Effector memory CD4-positive, alpha-beta T cell (primary cell): ENCODE data around the gene ERGIC1.
A peak's percentile ranks its signal among the peaks of the same experiment; 100 is the strongest.

Experiments used
- DNase-seq, 3 donors: peaks; one replicate each; pipeline ENCODE4 v3.0.0-alpha.2; 2020
- H3K27ac ChIP-seq: 2 replicates; pipeline ENCODE4 v1.7.0; 2013; ENCODE audit warnings: mild to moderate bottlenecking, low read length, moderate library complexity; ENCODE audit not compliant: insufficient read depth, poor library complexity, severe bottlenecking
- H3K27me3 ChIP-seq: replicated peaks from 2 replicates; pipeline ENCODE4 v1.7.0; 2013; ENCODE audit warnings: mild to moderate bottlenecking, low read length; ENCODE audit not compliant: insufficient read depth, control insufficient read depth, poor library complexity, severe bottlenecking
- H3K36me3 ChIP-seq: 2 replicates; pipeline ENCODE4 v1.7.0; 2013; ENCODE audit warnings: mild to moderate bottlenecking, low read length, moderate library complexity; ENCODE audit not compliant: control insufficient read depth, insufficient read depth
- H3K4me1 ChIP-seq: 2 replicates; pipeline ENCODE4 v1.7.0; 2013; ENCODE audit warnings: low read length, mild to moderate bottlenecking; ENCODE audit not compliant: control insufficient read depth, insufficient read depth, poor library complexity, severe bottlenecking
- H3K4me3 ChIP-seq: 2 replicates; pipeline ENCODE4 v1.7.0; 2013; ENCODE audit warnings: low read length, low read depth, mild to moderate bottlenecking; ENCODE audit not compliant: insufficient read depth, poor library complexity, severe bottlenecking
- H3K9me3 ChIP-seq: 2 replicates; pipeline ENCODE4 v1.7.0; 2013; ENCODE audit warnings: mild to moderate bottlenecking, low read length, moderate library complexity; ENCODE audit not compliant: control insufficient read depth

Gene ERGIC1

GRCh38 chr5:172929371-172929838 is 95.4 kb downstream of the ERGIC1 start:
- Histone ChIP-seq H3K36me3 (peaks cover 15% of the 10 kb centered on the region), H3K27ac (no peak overlapping the region), H3K4me3 (no peak overlapping the region), H3K4me1 (no peaks in the 10 kb centered on the region), H3K9me3 (no peaks in the 10 kb centered on the region), H3K27me3 (no peaks in the 10 kb centered on the region)
- DNase-seq: no peak

- no peak for DNase-seq
- H3K36me3 ChIP-seq: peaks cover 23% of the 10 kb centered on the region
Observed at GRCh38 chr5:172931001-172931536, 97.0 kb downstream of the ERGIC1 start.

GRCh38 chr5:172932313-172933017 is 98.4 kb downstream of the ERGIC1 start:
- peak; percentile 38 to 59 (median 53) for DNase-seq
- Histone ChIP-seq H3K9me3 (no peaks in the 10 kb centered on the region), H3K27ac (no peak overlapping the region), H3K27me3 (no peaks in the 10 kb centered on the region), H3K4me3 (no peak overlapping the region), H3K4me1 (no peaks in the 10 kb centered on the region), H3K36me3 (peaks cover 23% of the 10 kb centered on the region)

More at GRCh38 chr5:172931001-172931536, 97.0 kb downstream of the ERGIC1 start:
- Histone ChIP-seq H3K4me3 (no peak overlapping the region), H3K4me1 (no peaks in the 10 kb centered on the region), H3K9me3 (no peaks in the 10 kb centered on the region), H3K27me3 (no peaks in the 10 kb centered on the region), H3K27ac (no peak overlapping the region)

- no peak overlapping the region for H3K27ac ChIP-seq
- no peaks in the 10 kb centered on the region for H3K27me3 ChIP-seq
- H3K36me3 ChIP-seq: peaks cover 27% of the 10 kb centered on the region
- no peaks in the 10 kb centered on the region for H3K9me3 ChIP-seq
- DNase-seq: no peak
- H3K4me3 ChIP-seq: no peak overlapping the region
- H3K4me1 ChIP-seq: no peaks in the 10 kb centered on the region
Observed at GRCh38 chr5:172933238-172933637, 99.2 kb downstream of the ERGIC1 start.

- Histone ChIP-seq H3K36me3 (peaks cover 28% of the 10 kb centered on the region), H3K27ac (no peak overlapping the region), H3K4me3 (no peak overlapping the region), H3K9me3 (no peaks in the 10 kb centered on the region), H3K4me1 (no peaks in the 10 kb centered on the region), H3K27me3 (no peaks in the 10 kb centered on the region)
- DNase-seq: no peak
Observed at GRCh38 chr5:172935096-172935495, 101.0 kb downstream of the ERGIC1 start.

GRCh38 chr5:172936401-172936800 is 102.3 kb downstream of the ERGIC1 start:
- H3K4me3 ChIP-seq: no peak overlapping the region
- no peaks in the 10 kb centered on the region for H3K27me3 ChIP-seq
- H3K36me3 ChIP-seq: peaks cover 33% of the 10 kb centered on the region
- DNase-seq: no peak
- no peaks in the 10 kb centered on the region for H3K9me3 ChIP-seq
- no peaks in the 10 kb centered on the region for H3K4me1 ChIP-seq
- H3K27ac ChIP-seq: no peak overlapping the region

GRCh38 chr5:172939071-172939470 is 105.0 kb downstream of the ERGIC1 start:
- no peaks in the 10 kb centered on the region for H3K4me1 ChIP-seq
- H3K9me3 ChIP-seq: no peaks in the 10 kb centered on the region
- H3K27me3 ChIP-seq: no peaks in the 10 kb centered on the region
- DNase-seq: no peak
- no peak overlapping the region for H3K4me3 ChIP-seq
- H3K27ac ChIP-seq: no peak overlapping the region
- peaks cover 33% of the 10 kb centered on the region for H3K36me3 ChIP-seq

GRCh38 chr5:172939611-172940267 is 105.7 kb downstream of the ERGIC1 start:
- H3K27ac ChIP-seq: no peak overlapping the region
- H3K27me3 ChIP-seq: no peaks in the 10 kb centered on the region
- peaks cover 33% of the 10 kb centered on the region for H3K36me3 ChIP-seq

GRCh38 chr5:172940268-172941066 is 106.4 kb downstream of the ERGIC1 start:
- Histone ChIP-seq H3K27ac (no peak overlapping the region), H3K4me1 (no peaks in the 10 kb centered on the region), H3K4me3 (no peak overlapping the region), H3K27me3 (no peaks in the 10 kb centered on the region), H3K36me3 (peaks cover 25% of the 10 kb centered on the region), H3K9me3 (no peaks in the 10 kb centered on the region)
- no peak for DNase-seq

More at GRCh38 chr5:172939611-172940267, 105.7 kb downstream of the ERGIC1 start:
- Histone ChIP-seq H3K4me1 (no peaks in the 10 kb centered on the region), H3K9me3 (no peaks in the 10 kb centered on the region), H3K4me3 (no peak overlapping the region)
- DNase-seq: no peak
